G401 (cell line): ENCODE measurements around the gene LEF1. TPM values are rescaled to one million over a fixed set of nuclear protein-coding genes. Genes with fewer than 3 reads are reported as not detected.

Source experiments
- DNase-seq: peaks from one replicate; pipeline ENCODE4 v3.0.0-alpha.2; 2015; ENCODE audit warnings: low spot score
- in situ Hi-C: cut with HindIII; loops from 2 replicates; pipeline ENCODE4 v1.10.0; 2016; ENCODE audit warnings: low sequenced_read_pairs, mixed read lengths
- total RNA-seq: library from RNA; depleted of rRNA; stranded (reverse); fragments of >200 nt; shearing (Covaris generic); gene quantifications from 2 replicates; pipeline ENCODE4 v1.2.3, GENCODE V29; 2014

Gene LEF1
- total RNA-seq, 1 experiment from 2014 or later = not detected

DNA sequence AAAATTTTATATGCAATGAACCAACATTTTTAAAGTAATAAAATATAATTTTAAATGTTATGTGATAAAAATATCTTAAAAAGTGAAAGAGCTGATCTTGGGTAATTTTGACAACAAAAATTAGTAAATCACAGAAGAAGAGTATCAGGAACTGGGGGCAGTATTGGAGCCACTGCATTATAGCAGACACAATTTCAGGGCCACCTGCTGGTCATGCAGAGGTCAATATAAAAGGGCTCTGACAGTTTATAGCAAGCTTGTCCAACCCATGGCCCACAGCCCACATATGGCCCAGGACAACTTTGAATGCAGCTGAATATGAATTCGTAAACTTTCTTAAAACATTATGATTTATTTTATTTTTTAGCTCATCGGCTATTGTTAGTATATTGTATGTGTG, 13.0 kb upstream of the LEF1 start:
- in situ Hi-C loops = no loop called here
- DNase-seq = no peak

GRCh38 chr4:108180513-108180912, 11.8 kb upstream of the LEF1 start:
- DNase-seq = no peak
- in situ Hi-C loops = no loop called here

GRCh38 chr4:108175966-108176365, 7.2 kb upstream of the LEF1 start:
- no peak for DNase-seq
- in situ Hi-C loops = no loop called here

- DNase-seq = no peak
- in situ Hi-C loops = no loop called here
Observed at GRCh38 chr4:108174856-108175255, 6.1 kb upstream of the LEF1 start.

GRCh38 chr4:108173599-108174057, 4.9 kb upstream of the LEF1 start:
- in situ Hi-C loops = no loop called here
- DNase-seq = no peak

DNA sequence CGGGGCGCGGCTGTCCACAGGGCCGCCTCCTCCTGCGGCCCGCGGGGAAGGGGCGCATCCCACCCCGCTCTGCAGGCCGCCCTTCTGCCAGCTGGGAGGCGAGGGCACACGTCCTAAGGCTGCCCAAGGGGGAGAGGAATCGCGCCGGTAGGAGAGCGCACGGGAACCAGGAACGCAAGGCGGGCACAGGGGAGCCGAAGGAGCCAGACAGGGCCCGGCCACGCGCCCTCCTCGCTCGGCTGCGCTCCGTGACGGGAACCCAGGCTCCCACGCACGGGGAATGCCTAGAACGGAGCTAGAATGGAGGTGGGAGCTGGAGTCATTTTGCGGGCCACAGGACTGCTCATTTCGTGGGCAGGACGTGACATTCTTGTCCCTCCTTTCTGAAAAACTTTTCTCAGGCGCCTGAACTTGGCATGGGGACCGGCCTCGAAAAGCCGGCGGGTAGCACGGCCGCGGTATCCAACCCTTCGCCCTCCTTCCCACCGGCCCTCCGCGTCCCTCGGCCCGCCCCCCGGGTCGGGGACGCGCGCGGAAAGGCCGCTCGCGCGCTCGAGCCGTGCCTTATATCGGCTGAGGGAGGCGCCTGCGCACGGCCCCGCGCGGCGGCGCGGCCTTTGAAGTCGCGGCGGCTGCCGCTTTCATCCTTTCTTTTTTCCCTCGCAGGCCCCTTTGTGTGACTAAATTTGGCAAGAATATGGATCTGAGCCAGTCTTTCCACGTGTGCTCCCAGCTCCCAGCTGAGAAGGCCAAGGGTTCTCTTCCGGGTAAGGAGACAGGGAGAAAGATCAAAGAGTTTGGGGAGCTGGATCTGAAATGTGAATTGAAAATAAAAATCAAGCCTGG, 4.2 kb upstream of the LEF1 start:
- DNase-seq = no peak
- in situ Hi-C loops = no loop called here

GRCh38 chr4:108172231-108172752, 3.6 kb upstream of the LEF1 start:
- in situ Hi-C loops = no loop called here
- DNase-seq = no peak

GRCh38 chr4:108171339-108172230, 2.9 kb upstream of the LEF1 start:
- no peak for DNase-seq
- in situ Hi-C loops = no loop called here

GRCh38 chr4:108170631-108171338, 2.1 kb upstream of the LEF1 start:
- no peak for DNase-seq
- in situ Hi-C loops = no loop called here

- in situ Hi-C loops = no loop called here
- no peak for DNase-seq
Observed at GRCh38 chr4:108169664-108170063, 932 bp upstream of the LEF1 start.

GRCh38 chr4:108168160-108168670, 517 bp downstream of the LEF1 start:
- in situ Hi-C loops = no loop called here

DNA sequence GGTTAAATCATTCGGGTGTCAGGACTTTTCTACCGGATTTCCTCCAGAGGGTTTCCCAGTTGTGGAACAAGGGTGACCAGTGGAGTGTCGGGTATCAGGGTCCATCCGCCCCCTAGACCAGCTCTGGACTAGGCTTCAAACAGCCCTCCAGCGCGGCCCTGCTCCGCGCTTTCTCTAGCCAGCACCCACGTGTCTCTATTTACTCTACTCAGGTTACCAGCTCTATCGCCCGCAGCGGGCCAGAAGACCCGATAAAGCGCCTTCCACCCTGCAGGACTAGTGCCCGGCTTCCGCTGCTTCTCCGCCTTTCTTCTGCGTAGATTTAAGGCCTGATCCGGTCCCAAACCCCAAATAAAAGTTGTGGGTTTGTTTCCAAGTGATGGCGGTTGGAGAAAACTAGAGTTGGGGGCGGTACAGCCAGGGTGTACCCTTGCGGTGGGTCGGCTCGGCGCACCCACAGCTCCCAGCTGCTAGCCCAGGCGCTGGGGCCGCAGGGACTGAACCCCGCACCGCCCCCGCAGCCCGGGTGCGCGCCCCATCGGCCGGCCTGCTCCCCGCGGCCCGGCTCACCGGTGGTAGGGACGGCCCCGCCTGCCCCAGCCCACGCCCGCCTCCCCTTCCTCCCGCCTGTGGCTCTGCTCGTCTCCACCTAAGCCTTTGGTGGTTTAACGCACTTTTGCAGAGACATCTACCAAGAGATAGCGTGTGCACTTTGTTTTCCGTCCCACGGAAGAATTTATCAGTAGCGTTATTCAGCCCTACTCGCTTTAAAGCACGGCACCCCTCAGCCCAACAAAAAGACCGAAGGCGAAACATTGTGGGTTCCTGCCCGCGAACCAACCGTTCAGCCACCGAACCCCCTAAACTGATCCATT, 2.1 kb downstream of the LEF1 start:
- DNase-seq = no peak
- in situ Hi-C loops = no loop called here

More at GRCh38 chr4:108168160-108168670, 517 bp downstream of the LEF1 start:
- DNase-seq = no peak

GRCh38 chr4:108166038-108166437, 2.7 kb downstream of the LEF1 start:
- in situ Hi-C loops = no loop called here
- DNase-seq = no peak

- DNase-seq = no peak
- in situ Hi-C loops = no loop called here
Observed at GRCh38 chr4:108165586-108165985, 3.1 kb downstream of the LEF1 start.

DNA sequence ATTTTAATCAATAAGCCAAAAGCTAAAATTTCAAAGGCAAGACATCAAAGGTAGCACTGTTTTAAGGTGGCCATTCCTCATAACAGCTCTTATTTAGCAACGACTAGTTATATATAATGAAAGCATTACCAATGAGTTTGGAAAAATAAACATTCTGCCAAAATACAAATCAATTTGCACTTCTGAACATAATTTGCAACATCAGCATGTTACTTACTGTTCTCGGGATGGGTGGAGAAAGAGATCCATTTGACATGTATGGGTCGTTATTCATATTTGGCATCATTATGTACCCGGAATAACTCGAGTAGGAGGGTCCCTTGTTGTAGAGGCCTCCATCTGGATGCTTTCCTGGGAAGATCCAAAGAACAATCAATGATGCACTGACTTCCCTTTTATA, 5.4 kb downstream of the LEF1 start:
- in situ Hi-C loops = no loop called here

DNA sequence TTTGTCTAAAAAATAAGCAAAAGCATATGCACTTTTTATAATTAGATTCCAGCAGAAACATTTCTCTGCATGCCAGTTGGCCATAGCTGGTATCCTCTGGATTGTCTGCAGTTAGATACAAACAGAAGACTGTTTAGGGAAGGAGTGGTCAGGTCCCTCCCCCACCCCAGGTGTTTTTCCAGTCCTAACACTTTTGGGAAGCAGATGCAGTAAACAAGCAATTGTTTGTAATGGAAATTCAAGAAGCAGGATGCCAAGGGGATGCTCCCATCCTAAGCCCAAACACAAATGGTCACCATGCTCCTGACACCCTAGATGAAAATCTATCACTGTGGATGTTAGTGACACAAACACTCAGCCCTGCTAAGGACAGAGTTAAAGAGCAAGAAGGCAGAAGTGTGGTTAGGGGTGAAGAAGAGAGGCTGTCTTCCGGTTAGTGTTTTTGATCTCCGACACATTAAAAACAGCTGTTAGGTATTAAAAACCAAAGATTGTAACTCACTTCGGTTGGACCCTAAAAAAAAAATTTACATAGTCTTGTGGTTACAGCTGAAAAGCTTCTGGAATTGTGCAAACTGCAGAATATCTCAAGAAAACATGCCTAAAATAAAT, 7.9 kb downstream of the LEF1 start:
- no peak for DNase-seq
- in situ Hi-C loops = no loop called here

More for the DNA sequence above, 5.4 kb downstream of the LEF1 start:
- DNase-seq = no peak

- in situ Hi-C loops = no loop called here
- no peak for DNase-seq
Observed at GRCh38 chr4:108159845-108160244, 8.9 kb downstream of the LEF1 start.

DNA sequence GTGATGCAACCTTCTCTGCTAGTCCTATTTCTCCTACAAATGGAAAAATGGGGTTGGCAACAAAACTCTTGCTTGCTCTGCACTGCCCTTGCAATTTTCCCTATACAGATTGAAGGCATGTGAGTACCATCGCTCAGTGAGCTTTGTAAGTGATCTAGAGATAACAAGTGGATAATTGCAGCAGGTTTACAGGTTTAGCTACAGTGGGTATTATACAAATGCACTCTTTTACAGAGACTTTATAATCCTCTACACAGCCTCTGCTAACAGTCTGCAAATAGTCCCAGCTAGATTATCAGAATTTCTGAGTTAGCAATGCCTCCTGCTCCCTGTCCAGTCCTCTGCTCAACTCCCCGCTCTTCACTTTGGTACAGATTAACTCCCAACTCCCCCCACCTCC, 11.1 kb downstream of the LEF1 start:
- in situ Hi-C loops = no loop called here
- no peak for DNase-seq
